ENCODE measurements around the gene CALHM2. TPM values are rescaled to one million over a fixed set of nuclear protein-coding genes. Genes with fewer than 3 reads are reported as not detected.

CALHM2 gene
- total RNA-seq, 1 experiment from 2014 or later: 1.9 TPM

- TF ChIP-seq ERG (CRISPR knock-in tag; IDR thresholded peaks at IDR 0.05) (no peak), TCF7 (CRISPR knock-in tag; IDR thresholded peaks at IDR 0.05; ENCODE audit: low read depth) (no peak), CREB1 (CRISPR knock-in tag; IDR thresholded peaks at IDR 0.05) (no peak)
Observed at GRCh38 chr10:103427866-103428265, 24.3 kb downstream of the CALHM2 start (continued).

- Mint-ChIP-seq H3K4me1 (no peaks in the 10 kb centered on the region), H3K36me3 (peaks cover 82% of the 10 kb centered on the region), H3K4me3 (no peak overlapping the region), H3K27me3 (ENCODE audit: low read depth) (no peaks in the 10 kb centered on the region), H3K27ac (no peak overlapping the region), H3K9me3 (no peaks in the 10 kb centered on the region)
- DNase-seq (ENCODE audit: low spot score) (no peak), ATAC-seq (no peak)
- no peak for TF ChIP-seq ZBTB43 (CRISPR knock-in tag; IDR thresholded peaks at IDR 0.05)
- POLR2A ChIA-PET: no interaction called here
- CTCF ChIA-PET: interaction anchor here (1.6 kb wide), 1 partner anchor 62 kb away, joined by 3 read pairs; no protein-coding TSS in a partner anchor
Observed at GRCh38 chr10:103423748-103424147, 28.4 kb downstream of the CALHM2 start.

- ATAC-seq: no peak
- POLR2A ChIA-PET: no interaction called here
Observed at GRCh38 chr10:103419101-103419500, 33.1 kb downstream of the CALHM2 start.

More at GRCh38 chr10:103419101-103419500, 33.1 kb downstream of the CALHM2 start:
- H3K36me3 Mint-ChIP-seq: peaks cover 92% of the 10 kb centered on the region
- DNase-seq (ENCODE audit: low spot score): no peak
- no peak for TF ChIP-seq ZNF317 (CRISPR knock-in tag; IDR thresholded peaks at IDR 0.05; ENCODE audit: borderline replicate concordance, low read depth)
- no peak for TF ChIP-seq NFYB (CRISPR knock-in tag; conservative IDR thresholded peaks at IDR 0.05; ENCODE audit: low read depth)
- no peak for TF ChIP-seq PREB (CRISPR knock-in tag; IDR thresholded peaks at IDR 0.05; ENCODE audit: borderline replicate concordance)
- TF ChIP-seq ZNF416 (CRISPR knock-in tag; IDR thresholded peaks at IDR 0.05): no peak
- no peak for TF ChIP-seq ZNF423 (CRISPR knock-in tag; IDR thresholded peaks at IDR 0.05)
- no peak for TF ChIP-seq GRHL2 (CRISPR knock-in tag; IDR thresholded peaks at IDR 0.05; ENCODE audit: insufficient replicate concordance, severe bottlenecking)
- no peak for TF ChIP-seq NR2C2 (CRISPR knock-in tag; IDR thresholded peaks at IDR 0.05)
- TF ChIP-seq GABPB1 (CRISPR knock-in tag; IDR thresholded peaks at IDR 0.05): no peak
- no peak for TF ChIP-seq MXD4 (CRISPR knock-in tag; IDR thresholded peaks at IDR 0.05; ENCODE audit: borderline replicate concordance)
- TF ChIP-seq IRF1 (CRISPR knock-in tag; IDR thresholded peaks at IDR 0.05): no peak
- TF ChIP-seq AFF4 (CRISPR knock-in tag; IDR thresholded peaks at IDR 0.05; ENCODE audit: borderline replicate concordance): no peak
- TF ChIP-seq CBFB (CRISPR knock-in tag; IDR thresholded peaks at IDR 0.05; ENCODE audit: low read depth): no peak
- no peak for TF ChIP-seq SOX15 (CRISPR knock-in tag; IDR thresholded peaks at IDR 0.05)
- no peak for TF ChIP-seq ZNF281 (CRISPR knock-in tag; IDR thresholded peaks at IDR 0.05)
- TF ChIP-seq SMAD4 (CRISPR knock-in tag; IDR thresholded peaks at IDR 0.05): no peak
- H3K4me1 Mint-ChIP-seq: no peaks in the 10 kb centered on the region
- CTCF ChIA-PET: interaction anchor here (0.5 to 1.0 kb wide), 2 partner anchors 32 to 268 kb away, joined by 3 to 6 read pairs; no protein-coding TSS in a partner anchor
- no peak overlapping the region for H3K27ac Mint-ChIP-seq
- H3K4me3 Mint-ChIP-seq: no peak overlapping the region
- no peaks in the 10 kb centered on the region for H3K9me3 Mint-ChIP-seq
- H3K27me3 Mint-ChIP-seq (ENCODE audit: low read depth): no peaks in the 10 kb centered on the region
